H9 (cell line): ENCODE measurements around the gene OSBPL2. TPM values are rescaled to one million over a fixed set of nuclear protein-coding genes. Genes with fewer than 3 reads are reported as not detected.

Experiments used
- DNase-seq: peaks from one replicate; pipeline ENCODE4 v3.0.0-alpha.2; 2017
- H2AFZ ChIP-seq: one replicate; pipeline ENCODE4 v1.6.1; 2013; ENCODE audit warnings: mild to moderate bottlenecking, low read length, control low read depth, moderate library complexity
- H2AK5ac ChIP-seq: 2 replicates; pipeline ENCODE4 v1.6.1; 2013; ENCODE audit warnings: low read length, control low read depth, mixed read lengths; ENCODE audit not compliant: insufficient read length
- H2BK120ac ChIP-seq: one replicate; pipeline ENCODE4 v1.6.1; 2013; ENCODE audit warnings: low read depth, mild to moderate bottlenecking, low read length, control low read depth, inconsistent platforms; ENCODE audit not compliant: poor library complexity, severe bottlenecking
- H2BK12ac ChIP-seq: 2 replicates; pipeline ENCODE4 v1.6.1; 2013; ENCODE audit warnings: low read length, control low read depth, mixed read lengths, low read depth; ENCODE audit not compliant: insufficient read length
- H2BK15ac ChIP-seq: 2 replicates; pipeline ENCODE4 v1.6.1; 2013; ENCODE audit warnings: low read depth, low read length, control low read depth
- H2BK20ac ChIP-seq: one replicate; pipeline ENCODE4 v1.6.1; 2013; ENCODE audit warnings: low read depth, mild to moderate bottlenecking, low read length, control low read depth, inconsistent platforms; ENCODE audit not compliant: poor library complexity, severe bottlenecking
- H2BK5ac ChIP-seq: 2 replicates; pipeline ENCODE4 v1.6.1; 2013; ENCODE audit warnings: low read length, control low read depth, mixed read lengths; ENCODE audit not compliant: insufficient read length
- H3K14ac ChIP-seq: 2 replicates; pipeline ENCODE4 v1.6.1; 2013; ENCODE audit warnings: low read length, control low read depth; ENCODE audit not compliant: insufficient read depth
- H3K18ac ChIP-seq: 2 replicates; pipeline ENCODE4 v1.6.1; 2013; ENCODE audit warnings: low read depth, mild to moderate bottlenecking, mixed read lengths, low read length, control low read depth; ENCODE audit not compliant: insufficient read length
- H3K23ac ChIP-seq: 2 replicates; pipeline ENCODE4 v1.6.1; 2013; ENCODE audit warnings: low read length, control low read depth, mixed read lengths, low read depth; ENCODE audit not compliant: insufficient read length
- H3K23me2 ChIP-seq: 2 replicates; pipeline ENCODE4 v1.6.1; 2013; ENCODE audit warnings: low read depth, mild to moderate bottlenecking, mixed read lengths, low read length, control low read depth; ENCODE audit not compliant: insufficient read length, poor library complexity, severe bottlenecking
- H3K27ac ChIP-seq: 2 replicates; pipeline ENCODE4 v1.5.1; 2013; ENCODE audit warnings: low read length, control low read depth, mixed read lengths, low read depth; ENCODE audit not compliant: insufficient read length
- H3K27me3 ChIP-seq: 2 replicates; pipeline ENCODE4 v1.6.1; 2013; ENCODE audit warnings: low read length, control low read depth, inconsistent platforms; ENCODE audit not compliant: insufficient read depth
- H3K4ac ChIP-seq: 2 replicates; pipeline ENCODE4 v1.6.1; 2013; ENCODE audit warnings: low read depth, mild to moderate bottlenecking, control low read depth, inconsistent platforms, low read length, moderate library complexity
- H3K4me1 ChIP-seq: 2 replicates; pipeline ENCODE4 v1.6.1; 2013; ENCODE audit warnings: low read length, control low read depth, inconsistent platforms; ENCODE audit not compliant: insufficient read depth
- H3K4me2 ChIP-seq: 2 replicates; pipeline ENCODE4 v1.6.1; 2013; ENCODE audit warnings: low read length, control low read depth, mixed read lengths; ENCODE audit not compliant: insufficient read length, insufficient read depth
- H3K56ac ChIP-seq: 2 replicates; pipeline ENCODE4 v1.6.1; 2013; ENCODE audit warnings: low read depth, mild to moderate bottlenecking, mixed read lengths, low read length, control low read depth; ENCODE audit not compliant: insufficient read length
- H3K79me1 ChIP-seq: 2 replicates; pipeline ENCODE4 v1.6.1; 2013; ENCODE audit warnings: low read depth, mild to moderate bottlenecking, moderate library complexity, low read length, control low read depth, inconsistent platforms; ENCODE audit not compliant: insufficient read depth, poor library complexity, severe bottlenecking
- H3K79me2 ChIP-seq: 2 replicates; pipeline ENCODE4 v1.6.1; 2013; ENCODE audit warnings: low read length, control low read depth, inconsistent platforms; ENCODE audit not compliant: insufficient read depth
- H3K9ac ChIP-seq: 2 replicates; pipeline ENCODE4 v1.6.1; 2013; ENCODE audit warnings: low read length, control low read depth, mixed read lengths; ENCODE audit not compliant: insufficient read length; ENCODE audit errors: extremely low read depth
- H3K9me3 ChIP-seq: one replicate; pipeline ENCODE4 v1.6.1; 2013; ENCODE audit warnings: low read depth, low read length, inconsistent platforms; ENCODE audit not compliant: control insufficient read depth
- H3T11ph ChIP-seq: one replicate; pipeline ENCODE4 v1.6.1; 2013; ENCODE audit warnings: mild to moderate bottlenecking, low read length, control low read depth, inconsistent platforms
- H4K20me1 ChIP-seq: one replicate; pipeline ENCODE4 v1.6.1; 2013; ENCODE audit not compliant: control insufficient read depth, insufficient read length, insufficient read depth
- H4K5ac ChIP-seq: 2 replicates; pipeline ENCODE4 v1.6.1; 2013; ENCODE audit warnings: low read depth, mild to moderate bottlenecking, mixed read lengths, low read length, control low read depth; ENCODE audit not compliant: insufficient read length
- H4K8ac ChIP-seq: replicated peaks from 2 replicates; pipeline ENCODE4 v1.6.1; 2013; ENCODE audit warnings: low read length, control low read depth, mixed read lengths, low read depth; ENCODE audit not compliant: insufficient read length
- H4K91ac ChIP-seq: 2 replicates; pipeline ENCODE4 v1.6.1; 2013; ENCODE audit warnings: low read depth, mild to moderate bottlenecking, moderate library complexity, mixed read lengths, low read length, control low read depth; ENCODE audit not compliant: insufficient read length
- H3K27ac Mint-ChIP-seq, 3 experiments: 2 replicates in 2 of 3; 3 replicates in 1 of 3; pipeline ENCODE4 v1.8.0; 2020 to 2021; ENCODE audit warnings: mixed read lengths in 3 of 3, mild to moderate bottlenecking in 1 of 3, moderate library complexity in 1 of 3
- H3K27me3 Mint-ChIP-seq: 2 replicates; pipeline ENCODE4 v1.8.0; 2021; ENCODE audit warnings: low read depth, mild to moderate bottlenecking, moderate library complexity, mixed read lengths
- H3K36me3 Mint-ChIP-seq, 3 experiments: 2 replicates in 2 of 3; 3 replicates in 1 of 3; pipeline ENCODE4 v1.8.0; 2020 to 2021; ENCODE audit warnings: low read depth in 3 of 3, mixed read lengths in 3 of 3; ENCODE audit not compliant: insufficient read depth in 1 of 3
- H3K4me1 Mint-ChIP-seq, 2 experiments: 2 replicates each; pipeline ENCODE4 v1.8.0; 2020; ENCODE audit warnings: mixed read lengths in 2 of 2
- H3K4me3 Mint-ChIP-seq, 2 experiments: 2 replicates in 1 of 2; 3 replicates in 1 of 2; pipeline ENCODE4 v1.8.0; 2020 to 2021; ENCODE audit warnings: mild to moderate bottlenecking in 2 of 2, mixed read lengths in 2 of 2, moderate library complexity in 1 of 2
- H3K9me3 Mint-ChIP-seq, 2 experiments: 2 replicates in 1 of 2; 3 replicates in 1 of 2; pipeline ENCODE4 v1.8.0; 2020; ENCODE audit warnings: mild to moderate bottlenecking in 2 of 2, mixed read lengths in 2 of 2, moderate library complexity in 1 of 2
- CTCF ChIP-seq: fragments of 200-600 bp; sonication (generic); conservative IDR thresholded peaks from 3 replicates; pipeline ENCODE4 v1.8.0; 2021; ENCODE audit warnings: antibody characterized with exemption, mild to moderate bottlenecking
- WGBS: extraction: QIAGEN DNeasy Blood & Tissue Kit; methylation state at CpG from one replicate; pipeline ENCODE4 v1.1.7; 2013; ENCODE audit warnings: missing lambda C conversion rate, low lambda C conversion rate, mixed read lengths; ENCODE audit not compliant: insufficient read length; ENCODE audit errors: extremely low coverage; 5-methylcytosine and 5-hydroxymethylcytosine counted together
- total RNA-seq: library from RNA; stranded (reverse); gene quantifications from 2 replicates; pipeline ENCODE4 v1.2.1, GENCODE V29; 2021

The OSBPL2 gene
- total RNA-seq, 1 experiment from 2014 or later = 47.3 TPM

DNA sequence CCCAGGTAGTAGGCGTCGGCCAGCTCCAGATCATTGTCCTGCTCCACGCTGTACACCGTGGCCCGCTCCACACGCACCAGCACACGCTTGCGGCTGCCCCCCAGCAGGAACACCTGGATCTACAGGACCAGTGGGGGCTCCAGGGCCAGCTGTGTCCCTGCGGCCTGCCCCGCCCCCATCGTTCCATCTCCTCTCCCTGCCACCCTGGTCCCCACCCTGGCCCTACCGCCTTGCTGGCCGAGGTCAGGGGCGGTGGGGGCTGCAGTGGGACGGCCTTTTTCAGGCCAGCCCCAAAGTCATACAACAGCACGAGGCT is 74.3 kb downstream of the OSBPL2 start:
- H3K9ac ChIP-seq = no peak overlapping the region
- Mint-ChIP-seq H3K4me1 (no peaks in the 10 kb centered on the region), H3K36me3 (peaks cover 19 to 64% (median 62%) of the 10 kb centered on the region in 3 experiments), H3K4me3 (no peak overlapping the region), H3K27me3 (no peaks in the 10 kb centered on the region), H3K27ac (no peak overlapping the region; a peak in 1 of 7 replicates), H3K9me3 (peaks cover 0 to 4% of the 10 kb centered on the region in 2 experiments; a peak in 2 of 5 replicates)
- no peaks in the 10 kb centered on the region for H3K9me3 ChIP-seq
- H3K56ac ChIP-seq = no peak overlapping the region
- WGBS = no CpG with 5 or more reads among the region's 16 CpGs
- H3K27ac ChIP-seq = no peak overlapping the region
- no peak overlapping the region for H2AK5ac ChIP-seq
- H3K23ac ChIP-seq = no peak overlapping the region
- no peak overlapping the region for H2AFZ ChIP-seq
- no peak overlapping the region for H4K91ac ChIP-seq
- H3K27me3 ChIP-seq = no peaks in the 10 kb centered on the region
- H3K23me2 ChIP-seq = no peaks in the 10 kb centered on the region
- no peak overlapping the region for H2BK15ac ChIP-seq
- no peak overlapping the region for H2BK120ac ChIP-seq
- no peaks in the 10 kb centered on the region for H4K20me1 ChIP-seq
- H3K4ac ChIP-seq = no peak overlapping the region
- no peak overlapping the region for H2BK5ac ChIP-seq
- no peaks in the 10 kb centered on the region for H3K79me1 ChIP-seq
- no peaks in the 10 kb centered on the region for H3K79me2 ChIP-seq
- no peak overlapping the region for H4K8ac ChIP-seq
- DNase-seq = no peak
- no peak overlapping the region for H2BK20ac ChIP-seq
- no peak overlapping the region for H3T11ph ChIP-seq
- no peak overlapping the region for H2BK12ac ChIP-seq
- H3K4me1 ChIP-seq = no peaks in the 10 kb centered on the region
- no peak overlapping the region for H3K14ac ChIP-seq
- no peak overlapping the region for H3K4me2 ChIP-seq
- no peak overlapping the region for H4K5ac ChIP-seq
- no peak overlapping the region for H3K18ac ChIP-seq
- no peak for TF ChIP-seq CTCF
